ENCODE results near the gene TECPR2. TPM values are rescaled to one million over a fixed set of nuclear protein-coding genes. Genes with fewer than 3 reads are reported as not detected.
A peak's percentile ranks its signal among the peaks of the same experiment; 100 is the strongest.

TECPR2 gene
- total and polyA plus RNA-seq, 4 donors: 2.0 to 12.6 (median 5.2) TPM

- TF ChIP-seq YY1 (IDR thresholded peaks at IDR 0.05) (peak; percentile 65), ZBTB33 (IDR thresholded peaks at IDR 0.05) (no peak), EGR1 (IDR thresholded peaks at IDR 0.05; ENCODE audit: low read depth in 2 of 2) (no peak)
- no peaks in the 10 kb centered on the region for H3K27me3 ChIP-seq (ENCODE audit: control insufficient read depth in 4 of 4, insufficient read depth in 4 of 4, low read length in 3 of 4)
- no peaks in the 10 kb centered on the region for H3K36me3 ChIP-seq (ENCODE audit: control insufficient read depth in 4 of 4, insufficient read depth in 3 of 4, low read depth in 1 of 4, low read length in 3 of 4)
- peaks cover 7 to 55% (median 40%) of the 10 kb centered on the region in 4 donors for H3K4me1 ChIP-seq (ENCODE audit: control insufficient read depth in 4 of 4, insufficient read depth in 4 of 4, low read length in 3 of 4)
- WGBS: 60% methylated on average over 12 of the region's 12 CpGs
- peak overlapping the region in 1 of 2 donors; percentile 11 for H3K9ac ChIP-seq (ENCODE audit: low read depth in 1 of 2, low read length in 2 of 2)
- H3K9me3 ChIP-seq (ENCODE audit: control insufficient read depth in 4 of 4, low read length in 3 of 4): no peaks in the 10 kb centered on the region
- DNase-seq (ENCODE audit: low spot score): no peak
- peak overlapping the region; percentile 45 to 71 for H3K27ac ChIP-seq (ENCODE audit: low read depth in 1 of 2, low read length in 2 of 2)
- H3K4me3 ChIP-seq (ENCODE audit: low read depth in 1 of 3, low read length in 3 of 3): peak overlapping the region in 2 of 3 donors; percentile 43 to 65
These were observed 45.0 kb upstream of the TECPR2 start for GRCh38 chr14:102317564-102318248.

GRCh38 chr14:102318781-102319276, 43.9 kb upstream of the TECPR2 start:
- TF ChIP-seq ATF3 (IDR thresholded peaks at IDR 0.05) (no peak), ZBTB33 (IDR thresholded peaks at IDR 0.05) (no peak), EGR1 (IDR thresholded peaks at IDR 0.05; ENCODE audit: low read depth in 2 of 2) (no peak)
- WGBS: 78% methylated on average over 15 of the region's 15 CpGs
- Histone ChIP-seq H3K9me3 (ENCODE audit: control insufficient read depth in 4 of 4, low read length in 3 of 4) (no peaks in the 10 kb centered on the region), H3K27me3 (ENCODE audit: control insufficient read depth in 4 of 4, insufficient read depth in 4 of 4, low read length in 3 of 4) (no peaks in the 10 kb centered on the region), H3K27ac (ENCODE audit: low read depth in 1 of 2, low read length in 2 of 2) (peak overlapping the region; percentile 76 to 91), H3K36me3 (ENCODE audit: control insufficient read depth in 4 of 4, insufficient read depth in 3 of 4, low read depth in 1 of 4, low read length in 3 of 4) (no peaks in the 10 kb centered on the region), H3K4me1 (ENCODE audit: control insufficient read depth in 4 of 4, insufficient read depth in 4 of 4, low read length in 3 of 4) (peaks cover 7 to 58% (median 41%) of the 10 kb centered on the region in 4 donors), H3K4me3 (ENCODE audit: low read depth in 1 of 3, low read length in 3 of 3) (peak overlapping the region in 2 of 3 donors; percentile 80 to 87), H3K9ac (ENCODE audit: low read depth in 1 of 2, low read length in 2 of 2) (peak overlapping the region in 1 of 2 donors; percentile 83)
- DNase-seq (ENCODE audit: low spot score): no peak

GRCh38 chr14:102319351-102320032, 43.2 kb upstream of the TECPR2 start, which contains the start of gene ZNF839:
ZNF839 (plus strand) TSS chr14:102319746; CDS start chr14:102319766, 20 bp downstream.
- DNase-seq (ENCODE audit: low spot score): peak; percentile 96
- Histone ChIP-seq H3K27ac (ENCODE audit: low read depth in 1 of 2, low read length in 2 of 2) (peak within 1 kb of the TSS; percentile 76 to 91), H3K36me3 (ENCODE audit: control insufficient read depth in 4 of 4, insufficient read depth in 3 of 4, low read depth in 1 of 4, low read length in 3 of 4) (no peaks in the 10 kb centered on the region), H3K4me1 (ENCODE audit: control insufficient read depth in 4 of 4, insufficient read depth in 4 of 4, low read length in 3 of 4) (peaks cover 6 to 52% (median 39%) of the 10 kb centered on the region in 4 donors), H3K27me3 (ENCODE audit: control insufficient read depth in 4 of 4, insufficient read depth in 4 of 4, low read length in 3 of 4) (no peaks in the 10 kb centered on the region), H3K4me3 (ENCODE audit: low read depth in 1 of 3, low read length in 3 of 3) (peak within 1 kb of the TSS; percentile 80 to 91 (median 87)), H3K9me3 (ENCODE audit: control insufficient read depth in 4 of 4, low read length in 3 of 4) (no peaks in the 10 kb centered on the region), H3K9ac (ENCODE audit: low read depth in 1 of 2, low read length in 2 of 2) (peak within 1 kb of the TSS; percentile 83 to 92)
- under 1% methylated on average over 71 of the region's 71 CpGs for WGBS
- TF ChIP-seq HNF4A (conservative IDR thresholded peaks at IDR 0.05) (no peak), ATF3 (IDR thresholded peaks at IDR 0.05) (no peak), CTCF (IDR thresholded peaks at IDR 0.05; ENCODE audit: low read depth, low read length, missing input control) (no peak), ZBTB33 (IDR thresholded peaks at IDR 0.05) (peak; percentile 66), SP1 (IDR thresholded peaks at IDR 0.05) (peak; percentile 38), FOXA2 (IDR thresholded peaks at IDR 0.05) (no peak), RXRA (IDR thresholded peaks at IDR 0.05) (peak; percentile 22 to 25), EGR1 (IDR thresholded peaks at IDR 0.05; ENCODE audit: low read depth in 2 of 2) (no peak), FOXA1 (IDR thresholded peaks at IDR 0.05) (no peak)
